GM04504 (cell line): ENCODE measurements around the gene ZEB1.
A peak's percentile ranks its signal among the peaks of the same experiment; 100 is the strongest.
"Not testable (repeated sequence)": the region's sequence is repeated elsewhere in the genome, so short reads cannot be mapped to it uniquely, and the experiment has no call there.

Source experiments
- DNase-seq: peaks from one replicate; pipeline ENCODE4 v3.0.0-alpha.2; 2012; ENCODE audit warnings: low read depth

The ZEB1 gene

GRCh38 chr10:31368724-31369123 is 49.7 kb downstream of the ZEB1 start:
- DNase-seq, result no peak

GRCh38 chr10:31372439-31372838 is 53.4 kb downstream of the ZEB1 start:
- no peak for DNase-seq

GRCh38 chr10:31374146-31374696 is 55.2 kb downstream of the ZEB1 start:
- no peak for DNase-seq

- DNase-seq, result no peak
Measured at GRCh38 chr10:31381171-31381570, 62.2 kb downstream of the ZEB1 start.

GRCh38 chr10:31381766-31382316 is 62.8 kb downstream of the ZEB1 start:
- DNase-seq, result no peak

DNA sequence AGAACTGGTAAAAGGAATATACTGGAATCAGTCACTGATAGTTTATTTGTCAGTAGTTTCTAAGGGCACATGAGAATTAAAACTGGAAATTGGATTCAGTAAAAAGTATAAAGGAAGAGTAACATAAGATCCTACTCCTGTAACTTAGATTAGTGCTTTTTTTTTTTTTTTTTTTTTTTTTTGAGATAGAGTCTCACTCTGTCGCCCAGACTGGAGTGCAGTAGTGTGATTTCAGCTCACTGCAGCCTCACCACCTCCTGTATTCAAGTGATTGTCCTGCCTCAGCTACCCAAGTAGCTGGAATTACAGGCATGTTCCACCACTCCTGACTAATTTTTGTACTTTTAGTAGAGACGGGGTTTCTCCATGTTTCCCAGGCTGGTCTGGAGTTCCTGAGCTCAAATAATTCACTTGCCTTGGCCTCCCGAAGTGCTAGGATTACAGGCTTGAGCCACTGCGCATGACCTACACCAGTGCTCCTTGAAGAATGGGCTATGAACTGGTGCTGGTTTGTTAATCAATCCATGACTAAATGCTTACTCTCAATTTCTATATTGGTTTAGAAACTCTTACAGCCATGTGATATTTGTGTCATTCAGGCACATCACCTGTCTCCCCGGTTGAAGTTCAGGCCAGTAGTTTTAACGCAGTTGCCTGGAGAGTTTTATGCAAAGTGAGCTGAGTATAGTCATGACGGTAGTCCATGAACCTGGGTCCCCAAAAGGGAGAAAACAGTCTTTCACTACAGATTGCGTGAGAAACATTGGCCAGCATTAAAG is 65.0 kb downstream of the ZEB1 start:
- no peak for DNase-seq

- no peak for DNase-seq
Measured at GRCh38 chr10:31384589-31384949, 65.6 kb downstream of the ZEB1 start.

- DNase-seq, result no peak
Measured at GRCh38 chr10:31390804-31391203, 71.8 kb downstream of the ZEB1 start.

DNA sequence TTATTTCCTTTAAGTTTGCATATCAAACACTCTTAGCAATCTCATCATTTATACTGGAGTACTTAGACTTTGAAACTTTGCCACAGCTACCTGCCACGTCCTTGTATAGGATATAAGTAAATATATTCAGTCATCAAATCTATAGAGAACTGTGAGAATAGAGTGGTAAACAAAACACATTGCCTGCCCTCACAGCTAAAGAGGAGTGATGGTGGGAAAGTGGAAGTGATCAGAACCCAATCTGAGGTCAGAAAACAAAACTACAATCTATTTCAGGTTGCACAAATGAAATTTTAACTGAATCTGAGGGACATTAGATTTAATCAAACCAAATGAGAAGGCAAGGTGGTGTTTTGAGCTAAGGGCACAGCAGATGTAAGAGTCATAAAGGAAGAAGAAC is 74.8 kb downstream of the ZEB1 start:
- DNase-seq, result no peak

- DNase-seq, result no peak
Measured at GRCh38 chr10:31395695-31396094, 76.7 kb downstream of the ZEB1 start.

DNA sequence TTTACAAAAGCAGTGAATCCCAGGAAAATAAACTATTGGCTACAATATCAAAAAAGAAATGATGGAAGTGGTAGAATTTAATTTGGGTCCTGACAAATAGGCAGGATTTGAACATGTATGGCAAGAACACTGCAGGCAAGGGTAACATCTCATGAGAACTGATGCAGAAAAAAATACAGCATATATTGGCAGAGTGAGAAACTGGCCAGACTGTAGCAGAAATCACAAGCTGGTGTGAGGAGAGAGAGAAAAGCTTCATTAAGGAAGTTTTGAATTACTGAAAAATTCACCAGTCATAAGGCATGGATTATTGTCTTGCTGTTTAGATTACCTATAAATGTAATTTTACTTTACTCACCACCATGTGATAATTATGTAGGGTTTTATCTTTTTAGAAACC is 77.4 kb downstream of the ZEB1 start:
- DNase-seq, result no peak

DNA sequence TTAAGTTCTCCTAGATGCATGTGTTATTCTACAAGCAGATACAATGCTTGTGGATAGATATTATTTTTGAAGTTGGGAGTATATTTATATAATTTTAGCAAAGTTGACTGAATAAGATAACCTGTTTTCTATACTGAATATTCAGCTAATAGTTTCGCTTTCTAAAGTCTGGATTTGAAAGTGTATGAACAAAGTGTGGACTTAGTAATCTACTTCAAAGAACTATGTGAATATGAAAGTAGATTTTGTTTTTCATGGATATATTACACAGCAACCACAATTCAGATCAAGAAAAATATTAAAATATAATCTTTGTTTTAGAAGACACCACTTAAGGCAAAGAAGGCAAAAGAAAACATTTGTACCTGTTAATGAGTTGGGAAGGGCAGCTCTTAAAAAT is 78.8 kb downstream of the ZEB1 start:
- DNase-seq, result no peak

GRCh38 chr10:31399171-31399570 is 80.2 kb downstream of the ZEB1 start:
- no peak for DNase-seq

GRCh38 chr10:31399631-31400030 is 80.6 kb downstream of the ZEB1 start:
- DNase-seq, result no peak

DNA sequence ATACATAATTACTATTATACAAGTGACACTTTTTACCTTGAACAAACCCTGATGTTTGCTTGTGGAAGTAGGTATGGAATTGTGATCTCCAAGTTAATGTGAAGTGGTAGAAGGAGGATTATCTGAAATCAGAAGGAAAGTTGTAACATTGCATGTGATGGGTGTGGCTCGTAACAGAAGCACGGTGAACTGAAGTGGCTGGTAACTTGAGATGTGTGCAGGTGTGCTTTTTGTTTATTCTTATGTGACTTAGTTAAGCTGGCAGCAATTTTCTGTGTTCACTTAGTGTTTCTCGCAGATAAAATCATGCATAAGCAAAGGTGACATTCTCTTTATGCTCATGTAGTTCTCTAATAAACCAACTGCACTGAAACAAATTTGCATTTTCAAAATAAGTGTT is 82.3 kb downstream of the ZEB1 start:
- DNase-seq, result no peak

- DNase-seq, result no peak
Measured at GRCh38 chr10:31404640-31405039, 85.6 kb downstream of the ZEB1 start.

GRCh38 chr10:31405829-31406228 is 86.8 kb downstream of the ZEB1 start:
- DNase-seq, result not testable (repeated sequence)

DNA sequence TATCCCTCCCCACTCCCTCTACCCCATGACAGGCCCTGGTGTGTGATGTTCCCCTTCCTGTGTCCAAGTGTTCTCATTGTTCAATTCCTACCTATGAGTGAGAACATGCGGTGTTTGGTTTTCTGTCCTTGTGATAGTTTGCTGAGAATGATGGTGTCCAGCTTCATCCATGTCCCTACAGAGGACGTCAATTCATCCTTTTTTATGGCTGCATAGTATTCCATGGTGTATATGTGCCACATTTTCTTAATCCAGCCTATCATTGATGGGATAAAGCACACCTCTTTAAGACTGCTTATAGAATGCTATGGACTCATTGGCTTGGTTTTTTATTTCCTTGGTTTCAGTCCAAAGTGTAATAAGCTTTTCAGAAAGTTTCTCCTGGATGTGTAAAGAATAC is 93.4 kb downstream of the ZEB1 start:
- DNase-seq, result not testable (repeated sequence)

DNA sequence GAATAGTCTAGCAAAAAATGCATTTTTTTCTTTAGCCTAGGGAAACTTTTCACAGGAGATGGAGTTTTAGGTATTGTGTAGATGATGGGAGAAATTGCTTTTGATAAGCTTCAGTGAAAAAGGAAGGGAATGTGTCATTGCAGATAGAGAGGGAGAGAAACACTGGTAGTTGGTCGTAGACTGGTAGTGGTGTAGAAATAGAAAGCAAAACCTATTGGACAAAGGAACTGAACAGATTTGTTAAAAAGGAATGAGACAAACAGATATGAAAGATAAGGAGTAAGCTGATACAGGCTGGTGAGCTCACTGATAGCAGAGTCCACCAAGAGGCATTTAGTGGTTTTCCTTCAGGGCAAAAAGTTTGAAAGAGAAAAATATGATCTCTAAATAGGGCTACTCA is 94.3 kb downstream of the ZEB1 start:
- no peak for DNase-seq

GRCh38 chr10:31418481-31418880 is 99.5 kb downstream of the ZEB1 start:
- DNase-seq, result no peak

DNA sequence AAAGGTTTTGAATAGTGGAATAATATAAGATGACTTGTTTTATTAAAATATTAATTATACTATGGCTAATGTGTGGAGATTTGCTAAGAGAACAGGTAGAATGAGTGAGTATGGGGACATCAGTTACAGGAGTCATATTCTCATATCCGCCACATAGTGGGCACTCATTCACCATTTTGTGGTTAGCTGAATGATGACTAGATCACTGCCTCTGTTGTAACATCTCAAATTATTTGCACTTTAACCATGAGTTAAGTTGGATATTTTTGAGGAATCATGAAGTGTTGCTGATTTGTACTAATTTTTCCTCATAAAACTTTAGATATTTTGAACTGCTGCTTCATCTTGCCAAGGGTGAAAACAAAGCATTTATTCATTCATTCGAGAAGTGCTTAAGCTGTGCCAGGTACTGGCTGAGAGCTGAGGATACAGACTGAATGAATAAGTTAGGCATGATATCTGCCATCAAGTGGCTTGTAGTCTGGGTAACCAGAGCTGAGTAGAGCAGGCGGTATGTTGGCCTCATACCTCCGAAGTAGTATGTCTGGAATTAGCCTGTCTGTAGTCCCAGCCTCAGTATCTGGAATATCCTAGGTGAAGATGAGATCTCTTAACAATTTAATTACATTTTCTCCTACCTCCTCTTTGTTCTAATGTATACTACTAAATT is 100.5 kb downstream of the ZEB1 start:
- DNase-seq, result peak; percentile 14

GRCh38 chr10:31421322-31421721 is 102.3 kb downstream of the ZEB1 start:
- no peak for DNase-seq

- no peak for DNase-seq
Measured at GRCh38 chr10:31422634-31423033, 103.6 kb downstream of the ZEB1 start.
